Measurements from ENCODE around the gene GOLGA2. TPM values are rescaled to one million over a fixed set of nuclear protein-coding genes. Genes with fewer than 3 reads are reported as not detected.

GOLGA2 gene
- total RNA-seq, 1 donor from 2014 or later: 35.9 TPM

DNA sequence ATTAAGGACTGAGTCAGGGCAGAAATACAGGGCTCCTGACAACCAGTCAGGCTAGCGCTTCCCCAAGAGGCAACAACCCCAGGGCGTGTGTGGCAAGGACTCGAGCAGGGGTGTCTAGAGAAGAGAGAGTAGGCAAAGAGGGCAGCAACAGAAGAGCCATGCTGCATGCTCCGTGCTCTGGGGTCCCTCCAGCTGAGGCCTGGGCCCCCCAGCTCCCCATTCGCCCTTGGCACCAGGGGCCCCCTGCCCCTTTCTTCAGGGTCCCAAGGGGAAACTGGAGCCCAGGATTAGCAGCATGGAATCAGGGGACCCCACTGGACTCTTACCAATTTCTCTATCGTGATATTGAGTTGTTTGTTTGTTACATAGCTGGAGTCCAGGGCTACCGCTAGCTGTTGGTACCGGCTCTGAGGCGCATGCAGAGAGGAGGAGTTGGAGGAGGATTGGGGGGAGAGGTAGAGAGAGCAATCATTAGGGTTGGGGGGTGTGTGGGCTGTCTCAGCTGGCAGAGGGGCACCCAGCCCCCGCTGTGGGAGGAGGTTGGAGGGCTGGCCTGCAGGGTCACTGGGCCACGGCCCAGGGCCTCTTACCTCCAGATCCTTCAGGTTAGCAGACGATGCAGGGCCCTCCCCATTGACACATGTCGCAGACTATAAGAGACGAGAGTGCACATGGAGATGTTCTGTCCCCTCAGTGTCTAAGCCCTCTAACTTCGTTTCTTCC is 8.8 kb downstream of the GOLGA2 start:
- no peak overlapping the region for H3K4me3 ChIP-seq (ENCODE audit: low read depth, low read length)
- no peak for DNase-seq (ENCODE audit: low read depth)
- no peak for TF ChIP-seq CTCF (conservative IDR thresholded peaks at IDR 0.05; ENCODE audit: low read depth, low read length)

DNA sequence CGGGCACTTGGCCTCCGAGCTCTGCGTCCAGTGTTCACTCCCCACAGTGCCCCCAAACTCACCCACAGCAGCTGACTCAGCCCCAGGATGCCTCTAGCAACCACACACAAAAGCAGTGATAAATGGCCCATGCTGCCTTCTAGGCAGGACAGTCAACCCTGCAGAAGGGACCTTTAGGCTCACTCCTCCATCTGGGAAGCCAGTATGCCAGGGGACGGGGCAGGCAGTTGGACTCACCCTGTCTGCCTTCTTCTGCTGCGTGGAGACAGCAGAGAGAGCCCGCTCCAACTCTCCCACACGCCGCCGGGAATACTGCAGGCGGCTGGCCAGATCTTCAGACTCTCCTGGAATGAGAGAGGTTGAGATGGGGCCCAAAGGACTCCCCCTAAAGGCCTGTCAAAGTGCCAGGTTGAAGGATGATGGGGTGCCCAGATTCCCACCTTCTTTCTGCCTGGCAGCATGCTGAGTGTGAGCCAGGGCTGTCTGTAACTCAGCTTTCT is 10.4 kb downstream of the GOLGA2 start:
- TF ChIP-seq CTCF (conservative IDR thresholded peaks at IDR 0.05; ENCODE audit: low read depth, low read length): no peak
- DNase-seq (ENCODE audit: low read depth): no peak
- H3K4me3 ChIP-seq (ENCODE audit: low read depth, low read length): no peak overlapping the region

- TF ChIP-seq CTCF (conservative IDR thresholded peaks at IDR 0.05; ENCODE audit: low read depth, low read length): no peak
- no peak overlapping the region for H3K4me3 ChIP-seq (ENCODE audit: low read depth, low read length)
- no peak for DNase-seq (ENCODE audit: low read depth)
These were observed 13.1 kb downstream of the GOLGA2 start for GRCh38 chr9:128262687-128263086.

GRCh38 chr9:128260340-128260739 is 15.5 kb downstream of the GOLGA2 start:
- H3K4me3 ChIP-seq (ENCODE audit: low read depth, low read length): no peak overlapping the region
- DNase-seq (ENCODE audit: low read depth): no peak
- TF ChIP-seq CTCF (conservative IDR thresholded peaks at IDR 0.05; ENCODE audit: low read depth, low read length): no peak

DNA sequence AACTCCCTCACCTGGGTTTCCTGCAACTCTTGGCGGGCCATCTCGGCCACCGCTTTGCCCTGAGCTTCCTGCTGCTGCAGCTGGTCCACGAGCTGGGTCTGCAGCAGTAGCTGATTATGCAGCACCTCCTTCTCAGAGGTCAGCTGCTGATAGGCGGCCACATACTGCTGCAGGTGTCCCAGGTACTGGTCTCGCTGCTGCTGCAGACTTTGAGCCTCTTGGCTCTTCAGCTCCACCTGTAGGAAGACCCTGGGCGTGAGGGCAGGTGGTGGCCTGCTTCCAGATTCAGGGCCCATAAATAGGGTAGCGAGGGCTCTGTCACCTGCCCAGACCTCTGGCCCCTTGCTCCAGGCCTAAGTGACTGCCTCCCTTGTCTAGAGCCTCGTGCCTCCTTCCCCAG is 16.7 kb downstream of the GOLGA2 start:
- DNase-seq (ENCODE audit: low read depth): no peak
- H3K4me3 ChIP-seq (ENCODE audit: low read depth, low read length): no peak overlapping the region
- peak; percentile 20 for TF ChIP-seq CTCF (conservative IDR thresholded peaks at IDR 0.05; ENCODE audit: low read depth, low read length)

GRCh38 chr9:128258326-128258725 is 17.5 kb downstream of the GOLGA2 start:
- no peak for TF ChIP-seq CTCF (conservative IDR thresholded peaks at IDR 0.05; ENCODE audit: low read depth, low read length)

GRCh38 chr9:128257907-128258306 is 17.9 kb downstream of the GOLGA2 start:
- TF ChIP-seq CTCF (conservative IDR thresholded peaks at IDR 0.05; ENCODE audit: low read depth, low read length): no peak
- no peak overlapping the region for H3K4me3 ChIP-seq (ENCODE audit: low read depth, low read length)
- no peak for DNase-seq (ENCODE audit: low read depth)

More at GRCh38 chr9:128258326-128258725, 17.5 kb downstream of the GOLGA2 start:
- no peak overlapping the region for H3K4me3 ChIP-seq (ENCODE audit: low read depth, low read length)
- no peak for DNase-seq (ENCODE audit: low read depth)

Data from epithelial cell of proximal tubule (primary cell).